HepG2 (cell line): ENCODE measurements around the gene LATS2. TPM values are rescaled to one million over a fixed set of nuclear protein-coding genes. Genes with fewer than 3 reads are reported as not detected.

Source experiments
- AHDC1 ChIP-seq: sonication (generic); formaldehyde crosslinking; IDR thresholded peaks from 2 replicates; pipeline ENCODE4 v1.5.1; 2020; ENCODE audit warnings: mild to moderate bottlenecking, missing genetic modification reagents, borderline replicate concordance
- CBFB ChIP-seq: sonication (generic); formaldehyde crosslinking; IDR thresholded peaks from 2 replicates; pipeline ENCODE4 v1.4.0; 2020; ENCODE audit warnings: missing genetic modification reagents
- DR1 ChIP-seq: sonication (generic); formaldehyde crosslinking; IDR thresholded peaks from 2 replicates; pipeline ENCODE4 v1.8.0; 2021; ENCODE audit warnings: mild to moderate bottlenecking, missing genetic modification reagents, inconsistent platforms
- EED ChIP-seq: sonication (generic); formaldehyde crosslinking; IDR thresholded peaks from 2 replicates; pipeline ENCODE4 v1.5.0; 2020; ENCODE audit warnings: mild to moderate bottlenecking, missing genetic modification reagents
- IRF2 ChIP-seq: IDR thresholded peaks from 2 replicates; pipeline ENCODE4 v1.6.1; 2018; ENCODE audit warnings: missing genetic modification reagents, missing compliant biosample characterization
- KAT8 ChIP-seq: IDR thresholded peaks from 2 replicates; pipeline ENCODE4 v1.6.1; 2016; ENCODE audit warnings: missing genetic modification reagents, missing compliant biosample characterization
- KMT2B ChIP-seq: IDR thresholded peaks from 2 replicates; pipeline ENCODE4 v1.6.1; 2016; ENCODE audit warnings: missing genetic modification reagents, missing compliant biosample characterization
- MEF2D ChIP-seq: sonication (generic); formaldehyde crosslinking; IDR thresholded peaks from 2 replicates; pipeline ENCODE4 v1.5.1; 2020; ENCODE audit warnings: mild to moderate bottlenecking, missing genetic modification reagents
- PHF20 ChIP-seq: sonication (generic); formaldehyde crosslinking; IDR thresholded peaks from 2 replicates; pipeline ENCODE4 v1.5.0; 2020; ENCODE audit warnings: mild to moderate bottlenecking, missing genetic modification reagents
- RFXANK ChIP-seq: IDR thresholded peaks from 2 replicates; pipeline ENCODE4 v1.6.1; 2016
- SATB2 ChIP-seq: sonication (generic); formaldehyde crosslinking; IDR thresholded peaks from 2 replicates; pipeline ENCODE4 v1.5.0; 2020; ENCODE audit warnings: missing genetic modification reagents
- SIX4 ChIP-seq: sonication (generic); formaldehyde crosslinking; IDR thresholded peaks from 2 replicates; pipeline ENCODE4 v1.4.0; 2020; ENCODE audit warnings: missing genetic modification reagents
- SNAPC2 ChIP-seq: sonication (generic); formaldehyde crosslinking; IDR thresholded peaks from 2 replicates; pipeline ENCODE4 v1.8.1; 2022; ENCODE audit warnings: mild to moderate bottlenecking, missing genetic modification reagents
- THAP11 ChIP-seq: IDR thresholded peaks from 2 replicates; pipeline ENCODE4 v1.6.1; 2016; ENCODE audit warnings: missing biosample characterization, missing genetic modification reagents
- TOE1 ChIP-seq: sonication (generic); formaldehyde crosslinking; IDR thresholded peaks from 2 replicates; pipeline ENCODE4 v1.4.0; 2020; ENCODE audit warnings: mild to moderate bottlenecking, missing genetic modification reagents
- ZKSCAN5 ChIP-seq: sonication (generic); formaldehyde crosslinking; IDR thresholded peaks from 2 replicates; pipeline ENCODE4 v1.5.1; 2020; ENCODE audit warnings: mild to moderate bottlenecking, missing genetic modification reagents
- ZNF329 ChIP-seq: sonication (generic); formaldehyde crosslinking; IDR thresholded peaks from 2 replicates; pipeline ENCODE4 v1.9.0; 2021; ENCODE audit warnings: low read depth, mild to moderate bottlenecking, missing genetic modification reagents
- ZNF383 ChIP-seq: sonication (generic); formaldehyde crosslinking; IDR thresholded peaks from 2 replicates; pipeline ENCODE4 v1.4.0; 2020; ENCODE audit warnings: missing genetic modification reagents, mild to moderate bottlenecking, borderline replicate concordance
- ZNF414 ChIP-seq: sonication (generic); formaldehyde crosslinking; IDR thresholded peaks from 2 replicates; pipeline ENCODE4 v1.5.0; 2020; ENCODE audit warnings: missing genetic modification reagents
- ZNF672 ChIP-seq: sonication (generic); formaldehyde crosslinking; IDR thresholded peaks from 2 replicates; pipeline ENCODE4 v1.8.1; 2022; ENCODE audit warnings: missing genetic modification reagents
- ZNF800 ChIP-seq: sonication (generic); formaldehyde crosslinking; IDR thresholded peaks from 2 replicates; pipeline ENCODE4 v1.4.0; 2020; ENCODE audit warnings: missing genetic modification reagents
- ZNF816 ChIP-seq: sonication (generic); formaldehyde crosslinking; IDR thresholded peaks from 2 replicates; pipeline ENCODE4 v1.8.0; 2022; ENCODE audit warnings: missing genetic modification reagents, mild to moderate bottlenecking, borderline replicate concordance
- ZSCAN25 ChIP-seq: sonication (generic); formaldehyde crosslinking; IDR thresholded peaks from 2 replicates; pipeline ENCODE4 v1.8.0; 2022; ENCODE audit warnings: mild to moderate bottlenecking, missing genetic modification reagents
- polyA plus RNA-seq, 8 experiments: library from polyadenylated mRNA; depleted of rRNA in 3 of 8; stranded (reverse) in 7 of 8; unstranded in 1 of 8; fragments of >200 nt; fragmentation: Illumina TruSeq in 4 of 8; extraction: Trizol in 4 of 8; gene quantifications; 2 replicates each; pipeline versions ENCODE4 v1.2.1 to v1.2.3, GENCODE V29; 2011 to 2016; ENCODE audit warnings: low read depth in 4 of 8, missing spikeins in 1 of 8, mixed read lengths in 1 of 8; ENCODE audit not compliant: insufficient read depth in 1 of 8
- total RNA-seq, 5 experiments: library from RNA; depleted of rRNA; stranded (reverse); fragments of >200 nt; fragmentation: Illumina TruSeq; extraction: Trizol; gene quantifications; 2 replicates each; pipeline ENCODE4 v1.2.3, GENCODE V29; 2016; ENCODE audit warnings: low read depth in 1 of 5

The LATS2 gene
- total and polyA plus RNA-seq, 2 of the 13 experiments (the other 11 are each of a cell fraction or from before 2014, with no cell fraction given), result 7.3 to 8.5 TPM

GRCh38 chr13:20953245-20953931 lies 108.0 kb downstream of the LATS2 start (continued):
- TF ChIP-seq ZNF816 (CRISPR knock-in tag), result peak; percentile 73; the same call in 1 of the 2 replicates
- peak; percentile 66; the same call in 1 of the 2 replicates for TF ChIP-seq SIX4
- TF ChIP-seq RFXANK, result no peak
- TF ChIP-seq ZNF414 (CRISPR knock-in tag), result no peak; the same call in 1 of the 2 replicates
- TF ChIP-seq SNAPC2 (CRISPR knock-in tag), result peak; percentile 51; the same call in 1 of the 2 replicates
- no peak for TF ChIP-seq SATB2 (CRISPR knock-in tag)
- no peak for TF ChIP-seq EED
- no peak for TF ChIP-seq KMT2B
- TF ChIP-seq THAP11 (CRISPR knock-in tag), result peak; percentile 50; the same call in 1 of the 2 replicates
- TF ChIP-seq ZNF672, result no peak
- no peak for TF ChIP-seq TOE1 (CRISPR knock-in tag)
- TF ChIP-seq DR1 (CRISPR knock-in tag), result no peak
- TF ChIP-seq ZSCAN25 (CRISPR knock-in tag), result no peak
- peak; percentile 55 for TF ChIP-seq ZKSCAN5 (CRISPR knock-in tag)
- peak; percentile 37; the same call in 1 of the 2 replicates for TF ChIP-seq ZNF800 (CRISPR knock-in tag)
- no peak for TF ChIP-seq CBFB (CRISPR knock-in tag)
- no peak for TF ChIP-seq ZNF329
- peak; percentile 96; the same call in 1 of the 2 replicates for TF ChIP-seq AHDC1 (CRISPR knock-in tag)
- TF ChIP-seq ZNF383, result no peak
- TF ChIP-seq MEF2D (CRISPR knock-in tag), result peak; percentile 84
- TF ChIP-seq KAT8, result no peak; the same call in 1 of the 2 replicates
- TF ChIP-seq IRF2, result peak; percentile 49; the same call in 1 of the 2 replicates
- no peak for TF ChIP-seq PHF20 (CRISPR knock-in tag)
